IMR-90 (cell line): ENCODE measurements around the gene RGS9BP. TPM values are rescaled to one million over a fixed set of nuclear protein-coding genes. Genes with fewer than 3 reads are reported as not detected.

Experiments
- ATAC-seq: fragments of 200-7000 bp; cut with Tn5 transposase; 2 replicates; pipeline ENCODE4 v1.9.1; 2020; ENCODE audit warnings: low read depth, mild to moderate bottlenecking, moderate library complexity
- BruUV-seq: library from RNA; stranded (reverse); fragments of 400-500 nt; replicated peaks from 2 replicates; lab custom pipeline; 2021; lab: Mats Ljungman, UMichigan
- CTCF ChIA-PET: fragments of 300-600 bp; formaldehyde crosslinking; extraction: SDS; loops from one replicate; lab custom pipeline; 2021; ENCODE audit warnings: antibody characterized with exemption; lab: Yijun Ruan, JAX
- POLR2A ChIA-PET: fragments of 300-600 bp; sonication (Branson Sonifier 250); formaldehyde crosslinking; loops from one replicate; lab custom pipeline; 2022; ENCODE audit warnings: antibody characterized with exemption; ENCODE audit not compliant: unreplicated experiment; lab: Charles Lee
- DNase-seq: peaks from one replicate; pipeline ENCODE4 v3.0.0; 2013
- H2AFZ ChIP-seq: replicated peaks from 2 replicates; pipeline ENCODE3; 2013; ENCODE audit warnings: low read length, mild to moderate bottlenecking; ENCODE audit not compliant: poor library complexity
- H2AK5ac ChIP-seq: 2 replicates; pipeline ENCODE4 v1.6.1; 2013; ENCODE audit warnings: low read depth, low read length, inconsistent platforms
- H2AK9ac ChIP-seq: replicated peaks from 2 replicates; pipeline ENCODE3; 2013; ENCODE audit warnings: mild to moderate bottlenecking, low read depth, low read length, moderate library complexity; ENCODE audit not compliant: poor library complexity
- H2BK120ac ChIP-seq: 2 replicates; pipeline ENCODE4 v1.6.1; 2013; ENCODE audit warnings: low read depth, low read length, inconsistent platforms
- H2BK15ac ChIP-seq: 3 replicates; pipeline ENCODE4 v1.6.1; 2013; ENCODE audit warnings: low read depth, low read length, inconsistent platforms
- H2BK20ac ChIP-seq: 2 replicates; pipeline ENCODE4 v1.6.1; 2013; ENCODE audit warnings: low read depth, mild to moderate bottlenecking, inconsistent platforms, low read length, moderate library complexity
- H2BK5ac ChIP-seq: 2 replicates; pipeline ENCODE4 v1.6.1; 2013; ENCODE audit warnings: mild to moderate bottlenecking, low read depth, low read length, inconsistent platforms; ENCODE audit not compliant: poor library complexity, severe bottlenecking
- H3K14ac ChIP-seq: replicated peaks from 2 replicates; pipeline ENCODE4 v1.6.1; 2013; ENCODE audit warnings: low read depth, low read length, inconsistent platforms
- H3K18ac ChIP-seq: 2 replicates; pipeline ENCODE4 v1.6.1; 2013; ENCODE audit warnings: low read depth, low read length, control low read depth
- H3K23ac ChIP-seq: 2 replicates; pipeline ENCODE4 v1.6.1; 2013; ENCODE audit warnings: low read depth, low read length, inconsistent platforms
- H3K27ac ChIP-seq: 2 replicates; pipeline ENCODE4 v1.5.1; 2013; ENCODE audit warnings: mild to moderate bottlenecking, control low read depth, low read length; ENCODE audit not compliant: insufficient read depth
- H3K27me3 ChIP-seq: 2 replicates; pipeline ENCODE4 v1.6.1; 2013; ENCODE audit warnings: low read length; ENCODE audit not compliant: control insufficient read depth, insufficient read depth
- H3K36me3 ChIP-seq: 2 replicates; pipeline ENCODE4 v1.6.1; 2013; ENCODE audit warnings: low read length, mixed read lengths; ENCODE audit not compliant: control insufficient read depth, insufficient read depth
- H3K4ac ChIP-seq: 2 replicates; pipeline ENCODE4 v1.6.1; 2013; ENCODE audit warnings: low read depth, low read length, inconsistent platforms
- H3K4me1 ChIP-seq: 2 replicates; pipeline ENCODE4 v1.6.1; 2013; ENCODE audit warnings: low read length, mixed read lengths; ENCODE audit not compliant: control insufficient read depth, insufficient read depth
- H3K4me2 ChIP-seq: 2 replicates; pipeline ENCODE4 v1.6.1; 2013; ENCODE audit warnings: low read depth, mild to moderate bottlenecking, control low read depth, low read length, moderate library complexity
- H3K4me3 ChIP-seq: 2 replicates; pipeline ENCODE4 v1.5.1; 2013; ENCODE audit warnings: low read depth, mild to moderate bottlenecking, control low read depth, low read length, moderate library complexity; ENCODE audit not compliant: insufficient read depth
- H3K56ac ChIP-seq: 2 replicates; pipeline ENCODE4 v1.6.1; 2013; ENCODE audit warnings: low read length, inconsistent platforms; ENCODE audit not compliant: insufficient read depth; ENCODE audit errors: extremely low read depth
- H3K79me1 ChIP-seq, 2 experiments: 2 replicates each; pipeline ENCODE4 v1.6.1; 2013; ENCODE audit warnings: low read length in 2 of 2, inconsistent platforms in 1 of 2, low read depth in 1 of 2
- H3K9ac ChIP-seq: 2 replicates; pipeline ENCODE4 v1.6.1; 2013; ENCODE audit warnings: low read depth, low read length, control low read depth
- H3K9me1 ChIP-seq: 2 replicates; pipeline ENCODE4 v1.6.1; 2013; ENCODE audit warnings: low read length, inconsistent platforms; ENCODE audit not compliant: insufficient read depth
- H3K9me3 ChIP-seq: 2 replicates; pipeline ENCODE4 v1.6.1; 2013; ENCODE audit warnings: low read length; ENCODE audit not compliant: control insufficient read depth, insufficient read depth
- H4K20me1 ChIP-seq: 2 replicates; pipeline ENCODE4 v1.6.1; 2013; ENCODE audit warnings: low read length, inconsistent platforms; ENCODE audit not compliant: insufficient read depth
- H4K5ac ChIP-seq: 2 replicates; pipeline ENCODE4 v1.6.1; 2013; ENCODE audit warnings: mild to moderate bottlenecking, low read depth, low read length, control low read depth
- H4K8ac ChIP-seq, 2 experiments: 2 replicates each; pipeline ENCODE4 v1.6.1; 2013; ENCODE audit warnings: low read depth in 2 of 2, low read length in 2 of 2, control low read depth in 1 of 2, inconsistent platforms in 1 of 2
- H4K91ac ChIP-seq: 2 replicates; pipeline ENCODE4 v1.6.1; 2013; ENCODE audit warnings: low read depth, low read length, inconsistent platforms; ENCODE audit not compliant: insufficient read depth
- CEBPB ChIP-seq: IDR thresholded peaks from 2 replicates; pipeline ENCODE4 v1.6.1; 2012; ENCODE audit warnings: low read depth, low read length, improper control_type of control experiment
- FOS ChIP-seq: fragments of 150-350 bp; IDR thresholded peaks from 2 replicates; pipeline ENCODE4 v1.6.1; 2016; ENCODE audit warnings: low read depth, low read length
- MXI1 ChIP-seq: IDR thresholded peaks from 2 replicates; pipeline ENCODE4 v1.6.1; 2012; ENCODE audit warnings: low read depth, mild to moderate bottlenecking, low read length, moderate library complexity, borderline replicate concordance
- NFE2L2 ChIP-seq: fragments of 150-350 bp; IDR thresholded peaks from 2 replicates; pipeline ENCODE4 v1.6.1; 2016; ENCODE audit warnings: low read depth, mild to moderate bottlenecking, low read length
- POLR2A ChIP-seq: IDR thresholded peaks from 2 replicates; pipeline ENCODE4 v1.6.1; 2012; ENCODE audit warnings: mild to moderate bottlenecking, low read depth, low read length
- RCOR1 ChIP-seq: IDR thresholded peaks from 2 replicates; pipeline ENCODE4 v1.6.1; 2012; ENCODE audit warnings: mild to moderate bottlenecking, low read length, improper control_type of control experiment; ENCODE audit not compliant: insufficient replicate concordance
- RFX5 ChIP-seq: IDR thresholded peaks from 2 replicates; pipeline ENCODE4 v1.8.0; 2012; ENCODE audit warnings: low read depth, mild to moderate bottlenecking, low read length, moderate library complexity
- WGBS, 2 experiments: methylation state at CpG; one replicate each; pipeline versions ENCODE4 v1.1.5 to v1.1.7; 2013; ENCODE audit warnings: missing lambda C conversion rate in 2 of 2; ENCODE audit not compliant: insufficient read length in 1 of 2; ENCODE audit errors: extremely low coverage in 2 of 2; 5-methylcytosine and 5-hydroxymethylcytosine counted together
- dilution Hi-C: fragments of 300-500 bp; cut with HindIII; formaldehyde crosslinking; loops from one replicate; pipeline ENCODE4 v1.14.3; 2018; ENCODE audit warnings: low sequenced_read_pairs; ENCODE audit not compliant: unreplicated experiment
- in situ Hi-C: fragments of 300-500 bp; cut with MboI; formaldehyde crosslinking; loops from 3 replicates; pipeline ENCODE4 v1.14.3; 2019; ENCODE audit warnings: low sequenced_read_pairs, inconsistent platforms, mixed read lengths
- intact Hi-C: fragments of 100-400 bp; cut with micrococcal nuclease; formaldehyde crosslinking; loops from 2 replicates; pipeline ENCODE4 v1.10.0; 2022
- polyA plus RNA-seq, 3 experiments: library from polyadenylated mRNA; depleted of rRNA; stranded (reverse); fragments of >200 nt; gene quantifications; 2 replicates each; pipeline ENCODE4 v1.2.3, GENCODE V29; 2012; ENCODE audit warnings: low replicate concordance in 1 of 3
- total RNA-seq: library from RNA; depleted of rRNA; stranded (reverse); fragments of >200 nt; gene quantifications from 2 replicates; pipeline ENCODE4 v1.2.3, GENCODE V29; 2012
- TF ChIP-seq, protein P1 (sequence below): fragments of 150-350 bp; IDR thresholded peaks from 2 replicates; pipeline ENCODE4 v1.6.1; 2016; ENCODE audit warnings: low read depth, mild to moderate bottlenecking, low read length, moderate library complexity, borderline replicate concordance
- TF ChIP-seq, protein P2 (sequence below): conservative IDR thresholded peaks from 2 replicates; pipeline ENCODE4 v1.5.1; 2012; ENCODE audit warnings: mild to moderate bottlenecking, low read depth, low read length, improper control_type of control experiment

Gene RGS9BP
- total and polyA plus RNA-seq, 2 of the 4 experiments (the other 2 are of a cell fraction) = 0.03 to 0.18 TPM

GRCh38 chr19:32688311-32688710 lies 12.7 kb downstream of the RGS9BP start:
- H3K4me3 ChIP-seq = no peak overlapping the region
- peaks cover 3% of the 10 kb centered on the region; the same call in 1 of the 2 replicates for H3K9me1 ChIP-seq
- no peak overlapping the region for H4K91ac ChIP-seq
- intact Hi-C loops (no loop called here), in situ Hi-C loops (no loop called here), dilution Hi-C loops (no loop called here)
- ATAC-seq (no peak), DNase-seq (peak; percentile 71)
- H3K9me3 ChIP-seq = no peaks in the 10 kb centered on the region; the same call in 1 of the 2 replicates
- no peak overlapping the region for H2BK120ac ChIP-seq
- peaks cover 2% of the 10 kb centered on the region; the same call in 1 of the 2 replicates for H3K36me3 ChIP-seq
- no peak overlapping the region for H3K4ac ChIP-seq
- peak overlapping the region; percentile 67; the same call in 1 of the 2 replicates for H2AK5ac ChIP-seq
- H3K18ac ChIP-seq = no peak overlapping the region
- H3K23ac ChIP-seq = no peak overlapping the region
- no peak overlapping the region for H2BK5ac ChIP-seq
- no peak overlapping the region for H4K5ac ChIP-seq
- H3K4me1 ChIP-seq = peaks cover 9% of the 10 kb centered on the region
- H2AK9ac ChIP-seq = no peak overlapping the region
- peaks cover 8 to 19% of the 10 kb centered on the region in 2 experiments for H3K79me1 ChIP-seq
- no peak overlapping the region for H4K8ac ChIP-seq
- ChIA-PET POLR2A (no interaction called here), CTCF (no interaction called here)
- no peak overlapping the region for H2BK15ac ChIP-seq
- H3K27me3 ChIP-seq = no peaks in the 10 kb centered on the region
- no peak overlapping the region for H3K14ac ChIP-seq
- H2BK20ac ChIP-seq = no peak overlapping the region
- TF ChIP-seq, protein P1, sequence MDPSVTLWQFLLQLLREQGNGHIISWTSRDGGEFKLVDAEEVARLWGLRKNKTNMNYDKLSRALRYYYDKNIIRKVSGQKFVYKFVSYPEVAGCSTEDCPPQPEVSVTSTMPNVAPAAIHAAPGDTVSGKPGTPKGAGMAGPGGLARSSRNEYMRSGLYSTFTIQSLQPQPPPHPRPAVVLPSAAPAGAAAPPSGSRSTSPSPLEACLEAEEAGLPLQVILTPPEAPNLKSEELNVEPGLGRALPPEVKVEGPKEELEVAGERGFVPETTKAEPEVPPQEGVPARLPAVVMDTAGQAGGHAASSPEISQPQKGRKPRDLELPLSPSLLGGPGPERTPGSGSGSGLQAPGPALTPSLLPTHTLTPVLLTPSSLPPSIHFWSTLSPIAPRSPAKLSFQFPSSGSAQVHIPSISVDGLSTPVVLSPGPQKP = no peak
- TF ChIP-seq FOS (no peak), NFE2L2 (no peak), POLR2A (no peak), MXI1 (no peak), RFX5 (no peak), RCOR1 (no peak), CEBPB (no peak)
- TF ChIP-seq, protein P2, sequence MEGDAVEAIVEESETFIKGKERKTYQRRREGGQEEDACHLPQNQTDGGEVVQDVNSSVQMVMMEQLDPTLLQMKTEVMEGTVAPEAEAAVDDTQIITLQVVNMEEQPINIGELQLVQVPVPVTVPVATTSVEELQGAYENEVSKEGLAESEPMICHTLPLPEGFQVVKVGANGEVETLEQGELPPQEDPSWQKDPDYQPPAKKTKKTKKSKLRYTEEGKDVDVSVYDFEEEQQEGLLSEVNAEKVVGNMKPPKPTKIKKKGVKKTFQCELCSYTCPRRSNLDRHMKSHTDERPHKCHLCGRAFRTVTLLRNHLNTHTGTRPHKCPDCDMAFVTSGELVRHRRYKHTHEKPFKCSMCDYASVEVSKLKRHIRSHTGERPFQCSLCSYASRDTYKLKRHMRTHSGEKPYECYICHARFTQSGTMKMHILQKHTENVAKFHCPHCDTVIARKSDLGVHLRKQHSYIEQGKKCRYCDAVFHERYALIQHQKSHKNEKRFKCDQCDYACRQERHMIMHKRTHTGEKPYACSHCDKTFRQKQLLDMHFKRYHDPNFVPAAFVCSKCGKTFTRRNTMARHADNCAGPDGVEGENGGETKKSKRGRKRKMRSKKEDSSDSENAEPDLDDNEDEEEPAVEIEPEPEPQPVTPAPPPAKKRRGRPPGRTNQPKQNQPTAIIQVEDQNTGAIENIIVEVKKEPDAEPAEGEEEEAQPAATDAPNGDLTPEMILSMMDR = no peak
- no peak overlapping the region for H2AFZ ChIP-seq
- no peak overlapping the region for H3K4me2 ChIP-seq
- no TSS peak for BruUV-seq
- H3K9ac ChIP-seq = no peak overlapping the region
- H4K20me1 ChIP-seq = no peaks in the 10 kb centered on the region
- no peak overlapping the region for H3K27ac ChIP-seq
- no peak overlapping the region; the same call in 1 of the 2 replicates for H3K56ac ChIP-seq
- WGBS, 2 experiments = no CpG with 5 or more reads among the region's 1 CpG
